IPS-NIHi7 (cell line): ENCODE results near the gene MSANTD7.
"Not testable (repeated sequence)": the region's sequence is repeated elsewhere in the genome, so short reads cannot be mapped to it uniquely, and the experiment has no call there.

Source experiments
- DNase-seq: peaks from one replicate; pipeline ENCODE4 v3.0.0; 2012; ENCODE audit warnings: mixed read lengths; ENCODE audit errors: extremely low spot score

Gene MSANTD7

DNA sequence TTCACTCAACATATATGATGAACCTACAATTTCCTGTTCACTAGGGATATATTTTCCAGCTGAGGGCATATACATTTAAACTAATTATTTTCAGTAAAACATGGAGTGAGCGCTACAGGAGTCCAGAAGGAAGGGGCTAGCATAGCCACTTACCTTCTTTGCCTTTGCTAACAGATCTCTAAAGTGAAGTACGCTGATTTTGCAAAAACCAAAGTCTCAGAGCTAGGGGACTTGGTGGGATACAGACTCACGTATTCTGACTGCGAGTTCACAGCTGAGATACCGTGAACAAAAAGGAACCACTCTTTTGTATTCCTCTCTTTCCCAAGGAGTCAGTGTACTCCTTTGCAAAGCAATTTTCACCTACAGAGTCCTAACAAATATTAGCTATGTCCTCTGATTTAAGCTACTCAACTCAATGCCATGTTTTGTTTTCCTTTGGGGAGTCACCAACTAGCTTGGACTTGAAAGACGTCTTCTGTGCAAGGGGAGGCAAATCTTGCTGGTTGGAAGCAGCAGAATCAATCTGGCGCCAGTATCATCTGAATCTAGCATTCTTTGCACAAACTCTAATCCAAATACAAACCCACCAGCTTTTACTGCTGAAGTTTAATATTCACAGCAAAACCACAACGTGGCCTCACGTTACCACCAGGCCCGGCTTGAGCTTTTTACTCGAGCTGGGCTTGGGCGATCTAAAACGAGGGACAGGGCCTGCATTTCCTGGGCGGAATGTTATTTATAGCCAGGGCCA, 926 bp upstream of the MSANTD7 start:
- no peak for DNase-seq

GRCh38 chr10:14838582-14839304, 637 bp downstream of the MSANTD7 start:
- peak; percentile 68 for DNase-seq

DNA sequence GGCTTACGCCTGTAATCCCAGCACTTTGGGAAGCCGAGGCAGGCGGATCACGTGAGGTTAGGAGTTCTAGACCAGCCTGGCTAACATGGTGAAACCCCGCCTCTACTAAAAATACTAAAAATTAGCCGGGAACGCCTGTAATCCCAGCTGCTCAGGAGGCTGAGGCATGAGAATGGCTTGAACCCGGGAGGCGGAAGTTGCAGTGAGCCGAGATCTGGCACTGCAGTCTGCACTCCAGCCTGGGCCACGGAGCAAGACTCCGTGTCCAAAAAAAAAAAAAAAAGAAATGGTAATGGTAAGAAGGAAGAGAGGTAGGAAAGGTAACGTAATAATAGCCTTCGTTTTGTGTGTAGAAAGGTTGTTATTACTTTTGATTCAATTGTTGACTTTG, 1.2 kb downstream of the MSANTD7 start:
- no peak for DNase-seq

- DNase-seq: no peak
Observed at GRCh38 chr10:14840178-14840577, 2.1 kb downstream of the MSANTD7 start.

- DNase-seq: no peak
Observed at GRCh38 chr10:14843327-14843988, 5.4 kb downstream of the MSANTD7 start.

DNA sequence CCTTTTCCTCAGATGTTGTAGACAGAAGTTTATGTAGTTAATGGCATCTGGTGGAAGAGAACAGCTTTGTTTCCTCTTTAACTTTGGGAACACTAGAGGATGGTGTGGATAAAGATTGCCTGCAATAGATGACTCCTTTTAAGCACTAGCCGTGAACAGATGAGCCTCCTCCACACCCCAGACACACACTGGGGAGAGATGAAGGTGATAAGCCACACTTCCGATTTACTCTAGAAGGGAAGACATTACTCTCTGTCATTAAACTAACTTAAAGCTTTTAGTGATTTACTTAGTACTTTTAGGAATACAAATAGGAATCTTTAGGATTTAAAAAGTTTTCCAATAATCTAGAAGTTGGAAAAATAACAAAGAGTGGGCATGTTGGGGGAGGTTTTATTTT, 6.8 kb downstream of the MSANTD7 start:
- DNase-seq: no peak

DNA sequence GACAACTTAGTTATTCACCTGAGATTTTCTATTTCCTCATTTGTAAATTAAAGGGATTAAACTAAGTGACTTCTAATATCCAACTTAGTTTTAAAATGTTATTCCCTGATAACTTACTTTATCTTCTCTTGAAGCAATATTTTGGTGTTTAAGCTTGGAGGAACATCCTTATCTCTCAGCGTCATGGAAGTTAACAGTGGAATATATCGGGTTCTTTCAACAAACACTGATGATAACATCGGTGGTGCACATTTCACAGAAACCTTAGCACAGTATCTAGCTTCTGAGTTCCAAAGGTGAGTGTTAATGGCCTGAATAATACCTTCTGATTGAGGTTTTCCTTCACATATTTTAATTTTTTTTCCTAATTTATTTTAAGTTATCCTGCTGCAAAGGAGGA, 14.1 kb downstream of the MSANTD7 start:
- DNase-seq: no peak

GRCh38 chr10:14855453-14855852, 17.3 kb downstream of the MSANTD7 start:
- no peak for DNase-seq

DNA sequence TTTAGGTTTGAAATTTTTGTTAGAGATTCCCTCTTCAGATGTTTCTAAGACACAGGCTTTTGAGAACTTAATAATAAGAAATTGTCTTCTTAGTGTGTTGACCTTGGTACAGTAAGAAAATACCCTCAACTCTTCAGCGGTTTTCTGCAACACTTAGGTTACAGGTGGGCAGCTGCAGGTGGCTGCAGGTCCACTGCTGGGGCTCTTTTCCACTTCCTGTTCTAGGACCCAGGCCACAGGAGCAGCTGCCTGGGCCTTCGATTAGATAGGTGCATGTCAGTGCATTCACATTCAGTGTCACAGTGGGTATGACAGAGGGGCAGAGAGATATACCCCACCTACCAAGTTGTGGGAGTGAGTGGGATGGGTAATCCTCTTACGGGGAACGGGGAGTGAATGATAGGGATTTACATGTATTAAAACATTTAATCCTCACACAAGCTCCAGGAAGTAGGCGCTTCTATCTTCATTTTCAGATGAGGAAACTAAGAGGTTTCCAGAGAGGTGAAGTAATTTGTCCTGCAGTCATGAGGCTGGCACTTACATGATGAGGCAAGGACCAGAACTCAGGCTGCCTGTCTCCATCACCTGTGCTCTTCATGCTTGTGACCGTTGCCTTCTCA, 20.3 kb downstream of the MSANTD7 start:
- no peak for DNase-seq

- no peak for DNase-seq
Observed at GRCh38 chr10:14859043-14859442, 20.9 kb downstream of the MSANTD7 start.

- no peak for DNase-seq
Observed at GRCh38 chr10:14859775-14860174, 21.7 kb downstream of the MSANTD7 start.

GRCh38 chr10:14860791-14861190, 22.7 kb downstream of the MSANTD7 start:
- DNase-seq: no peak

GRCh38 chr10:14864466-14864865, 26.4 kb downstream of the MSANTD7 start:
- DNase-seq: not testable (repeated sequence)

DNA sequence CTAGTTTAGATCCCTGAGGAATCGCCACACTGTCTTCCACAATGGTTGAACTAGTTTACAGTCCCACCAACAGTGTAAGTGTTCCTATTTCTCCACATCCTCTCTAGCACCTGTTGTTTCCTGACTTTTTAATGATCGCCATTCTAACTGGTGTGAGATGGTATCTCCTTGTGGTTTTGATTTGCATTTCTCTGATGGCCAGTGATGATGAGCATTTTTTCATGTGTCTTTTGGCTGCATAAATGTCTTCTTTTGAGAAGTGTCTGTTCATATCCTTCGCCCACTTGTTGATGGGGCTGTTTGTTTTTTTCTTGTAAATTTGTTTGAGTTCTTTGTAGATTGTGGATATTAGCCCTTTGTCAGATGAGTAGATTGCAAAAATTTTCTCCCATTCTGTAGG, 26.8 kb downstream of the MSANTD7 start:
- not testable (repeated sequence) for DNase-seq

DNA sequence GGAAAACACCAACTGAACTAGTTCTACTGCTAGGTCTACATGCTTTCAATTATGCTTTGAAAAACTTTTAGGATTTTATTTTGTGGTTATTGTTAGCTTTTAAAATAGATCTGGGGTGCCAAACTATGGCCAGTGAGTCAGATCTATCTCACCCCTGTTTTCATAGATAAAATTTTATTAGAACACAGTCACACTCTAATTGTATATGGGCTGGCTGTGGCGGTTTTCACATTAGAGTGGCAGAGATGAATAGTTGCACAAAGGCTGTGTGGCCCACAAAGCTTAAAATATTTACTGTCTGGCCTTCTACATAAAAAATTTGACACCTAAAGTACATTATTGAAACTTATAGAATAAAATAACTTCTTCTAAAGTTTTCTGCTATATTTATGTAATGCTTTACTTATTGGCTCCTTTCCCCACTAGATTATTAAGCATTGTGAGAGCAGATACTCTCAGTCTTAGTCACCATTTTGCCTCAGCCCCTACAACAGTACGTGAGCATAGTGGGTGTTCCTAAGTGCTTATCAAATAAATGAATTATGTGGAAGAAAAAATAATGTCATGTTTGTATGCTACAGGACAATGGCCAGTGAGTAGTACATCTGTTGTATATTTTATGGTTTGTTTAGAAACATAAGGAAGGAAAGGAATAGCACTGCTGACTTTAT, 35.1 kb downstream of the MSANTD7 start:
- no peak for DNase-seq

- no peak for DNase-seq
Observed at GRCh38 chr10:14875941-14876340, 37.8 kb downstream of the MSANTD7 start.

GRCh38 chr10:14876764-14877163, 38.7 kb downstream of the MSANTD7 start:
- no peak for DNase-seq

DNA sequence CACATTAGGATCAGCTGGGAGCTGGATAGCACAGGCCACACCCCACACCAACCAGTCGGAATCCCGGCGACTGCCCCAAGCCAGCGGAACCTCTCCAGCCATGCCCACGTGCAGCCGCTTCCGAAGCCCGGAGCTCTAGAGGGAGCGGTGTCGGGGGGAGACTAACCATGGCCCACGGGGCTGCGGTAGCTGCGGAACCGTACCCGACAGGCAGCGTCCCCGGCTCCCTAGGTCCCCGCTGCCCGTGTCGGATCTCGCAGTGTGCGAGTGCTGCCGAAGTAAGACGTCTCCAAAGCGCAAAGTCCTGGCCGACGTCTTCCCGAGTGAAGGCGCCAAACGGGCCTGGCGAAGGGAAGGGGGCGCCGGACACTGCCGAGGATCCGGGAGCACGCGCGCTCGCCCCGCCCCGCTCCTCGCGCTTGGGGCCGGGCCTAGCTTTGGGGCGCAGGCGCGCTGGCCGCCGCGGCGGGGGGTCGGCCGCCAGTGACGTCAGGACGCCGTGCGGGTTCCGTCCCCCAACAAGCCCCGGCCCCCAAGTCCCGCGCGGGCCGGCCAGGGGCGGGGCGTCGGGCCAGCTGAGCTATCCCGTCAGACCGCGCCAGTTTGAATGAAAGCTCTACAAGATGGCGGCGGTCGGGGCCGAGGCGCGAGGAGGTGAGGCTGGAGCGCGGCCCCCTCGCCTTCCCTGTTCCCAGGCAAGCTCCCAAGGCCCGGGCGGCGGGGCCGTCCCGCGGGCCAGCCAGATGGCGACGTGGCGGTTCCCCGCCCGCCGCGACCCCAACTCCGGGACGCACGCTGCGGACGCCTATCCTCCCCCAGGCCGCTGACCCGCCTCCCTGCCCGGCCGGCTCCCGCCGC, 40.4 kb downstream of the MSANTD7 start, which contains the start of gene SUV39H2:
Gene SUV39H2 (plus strand): TSS at position 601 of the 858 bp plus-strand sequence. CDS start 23 bp downstream, at position 624.
- DNase-seq: peak; percentile 99

GRCh38 chr10:14879124-14879927, 41.2 kb downstream of the MSANTD7 start:
- DNase-seq: peak; percentile 17

DNA sequence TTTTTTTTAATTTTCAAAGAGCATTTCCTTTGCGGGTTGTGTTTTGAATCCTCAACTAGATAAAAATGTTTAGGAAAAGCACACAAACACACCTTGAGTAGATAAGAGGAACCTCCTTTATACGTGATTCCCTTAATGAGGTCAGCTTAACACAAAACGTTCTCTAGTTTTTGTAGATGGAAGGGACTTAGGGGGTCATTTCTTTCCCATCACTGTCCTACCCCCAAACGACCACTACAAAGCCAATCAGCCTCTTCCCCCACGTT, 41.8 kb downstream of the MSANTD7 start:
- DNase-seq: no peak
